K562 (cell line): Measurements from ENCODE around the gene PCAT6. TPM values are rescaled to one million over a fixed set of nuclear protein-coding genes. Genes with fewer than 3 reads are reported as not detected.

Experiments used
- ARID2 ChIP-seq: fragments of 450-650 bp; IDR thresholded peaks from 2 replicates; pipeline ENCODE4 v1.6.1; 2017; ENCODE audit warnings: antibody characterized with exemption, mild to moderate bottlenecking
- ARNT ChIP-seq, 2 experiments: fragments of 450-650 bp; IDR thresholded peaks; 2 replicates each; pipeline ENCODE4 v1.6.1; 2016; ENCODE audit warnings: mild to moderate bottlenecking in 1 of 2
- CTCF ChIP-seq, 3 experiments: IDR thresholded peaks in 2 of 3; conservative IDR thresholded peaks in 1 of 3; 2 replicates each; pipeline ENCODE4 v1.5.1; 2011 to 2012; ENCODE audit warnings: low read length in 3 of 3, mild to moderate bottlenecking in 3 of 3, control low read depth in 2 of 3, improper control_type of control experiment in 1 of 3, inconsistent platforms in 1 of 3, low read depth in 1 of 3, mixed read lengths in 1 of 3, moderate library complexity in 1 of 3; ENCODE audit not compliant: insufficient read depth in 2 of 3
- CTCFL ChIP-seq: IDR thresholded peaks from 2 replicates; pipeline ENCODE4 v1.6.1; 2011; ENCODE audit warnings: borderline replicate concordance, low read depth, mild to moderate bottlenecking, moderate library complexity, low read length; ENCODE audit not compliant: insufficient read depth, poor library complexity, severe bottlenecking
- DNMT1 ChIP-seq: fragments of 450-650 bp; IDR thresholded peaks from 2 replicates; pipeline ENCODE4 v1.6.1; 2016; ENCODE audit warnings: antibody characterized with exemption, mild to moderate bottlenecking
- EP300 ChIP-seq: IDR thresholded peaks from 2 replicates; pipeline ENCODE4 v1.6.1; 2012; ENCODE audit warnings: low read length, improper control_type of control experiment
- FIP1L1 ChIP-seq: fragments of 200-400 bp; formaldehyde crosslinking; IDR thresholded peaks from 2 replicates; pipeline ENCODE4 v1.6.1; 2018; ENCODE audit warnings: mild to moderate bottlenecking, low read depth, low read length; ENCODE audit not compliant: poor library complexity, severe bottlenecking
- HNRNPUL1 ChIP-seq: fragments of 200-400 bp; formaldehyde crosslinking; IDR thresholded peaks from 2 replicates; pipeline ENCODE4 v1.6.1; 2017; ENCODE audit warnings: low read length
- MYBL2 ChIP-seq, 2 experiments: fragments of 450-650 bp in 1 of 2; sonication (generic) in 1 of 2; formaldehyde crosslinking in 1 of 2; IDR thresholded peaks; 2 replicates each; pipeline versions ENCODE4 v1.6.1 to v1.8.1; 2017 to 2022; ENCODE audit warnings: borderline replicate concordance in 1 of 2, inconsistent platforms in 1 of 2, low read depth in 1 of 2, mild to moderate bottlenecking in 1 of 2, missing genetic modification reagents in 1 of 2, moderate library complexity in 1 of 2
- NEUROD1 ChIP-seq: fragments of 150-350 bp; IDR thresholded peaks from 2 replicates; pipeline ENCODE4 v1.6.1; 2014; ENCODE audit warnings: borderline replicate concordance, low read length, low read depth; ENCODE audit not compliant: partially characterized antibody
- NR4A1 ChIP-seq, 2 experiments: fragments of 250-450 bp in 1 of 2; fragments of 450-650 bp in 1 of 2; sonication (Bioruptor Pico) in 1 of 2; IDR thresholded peaks; 2 replicates each; pipeline versions ENCODE4 v1.4.0 to v1.6.1; 2016 to 2020; ENCODE audit warnings: mild to moderate bottlenecking in 2 of 2, missing compliant biosample characterization in 1 of 2, missing genetic modification characterization in 1 of 2, moderate library complexity in 1 of 2
- PHB2 ChIP-seq: fragments of 450-650 bp; IDR thresholded peaks from 2 replicates; pipeline ENCODE4 v1.6.1; 2017; ENCODE audit warnings: low read depth
- PHF20 ChIP-seq: fragments of 450-650 bp; IDR thresholded peaks from 2 replicates; pipeline ENCODE4 v1.6.1; 2018; ENCODE audit not compliant: partially characterized antibody
- PHF8 ChIP-seq: fragments of 200-600 bp; sonication (generic); IDR thresholded peaks from 2 replicates; pipeline ENCODE4 v1.6.1; 2012; ENCODE audit warnings: mixed run types, mild to moderate bottlenecking, inconsistent platforms, low read length, moderate library complexity, borderline replicate concordance
- RBM25 ChIP-seq: fragments of 200-400 bp; formaldehyde crosslinking; IDR thresholded peaks from 2 replicates; pipeline ENCODE4 v1.6.1; 2018; ENCODE audit warnings: low read length, low read depth, moderate library complexity; ENCODE audit not compliant: severe bottlenecking
- SETDB1 ChIP-seq: IDR thresholded peaks from one replicate; pipeline ENCODE4 v1.6.1; 2012; ENCODE audit warnings: low read length, control low read depth, inconsistent platforms
- SMAD1 ChIP-seq: fragments of 150-350 bp; IDR thresholded peaks from 2 replicates; pipeline ENCODE4 v1.6.1; 2014; ENCODE audit warnings: low read length, low read depth; ENCODE audit not compliant: partially characterized antibody
- SPI1 ChIP-seq: IDR thresholded peaks from 2 replicates; pipeline ENCODE4 v1.6.1; 2011; ENCODE audit warnings: low read depth, low read length, control low read depth, borderline replicate concordance
- SREBF1 ChIP-seq: fragments of 150-350 bp; IDR thresholded peaks from 2 replicates; pipeline ENCODE4 v1.6.1; 2014; ENCODE audit warnings: antibody characterized with exemption, low read depth, low read length, borderline replicate concordance
- SRSF1 ChIP-seq: fragments of 200-400 bp; formaldehyde crosslinking; IDR thresholded peaks from 2 replicates; pipeline ENCODE4 v1.6.1; 2017; ENCODE audit warnings: mild to moderate bottlenecking, low read depth, low read length, moderate library complexity
- TFAM ChIP-seq: fragments of 250-450 bp; sonication (Bioruptor Pico); conservative IDR thresholded peaks from 2 replicates; pipeline ENCODE4 v1.5.0; 2021; ENCODE audit warnings: mild to moderate bottlenecking, moderate library complexity
- ZBED1 ChIP-seq: IDR thresholded peaks from 2 replicates; pipeline ENCODE4 v1.6.1; 2014
- ZBTB1 ChIP-seq: sonication (generic); formaldehyde crosslinking; IDR thresholded peaks from 2 replicates; pipeline ENCODE4 v1.8.1; 2023; ENCODE audit warnings: missing genetic modification reagents, low read depth, mild to moderate bottlenecking, borderline replicate concordance
- ZNF140 ChIP-seq: fragments of 250-450 bp; sonication (Bioruptor Pico); IDR thresholded peaks from 2 replicates; pipeline ENCODE4 v1.8.0; 2021; ENCODE audit warnings: moderate library complexity, mild to moderate bottlenecking, inconsistent platforms
- polyA plus RNA-seq, 8 experiments: library from polyadenylated mRNA; depleted of rRNA in 4 of 8; stranded (reverse) in 5 of 8; unstranded in 3 of 8; fragments of >200 nt; fragmentation: Nextera tagmentation in 2 of 8; fragmentation: Illumina TruSeq in 1 of 8; extraction: Ambion mirVana in 2 of 8; extraction: Trizol in 1 of 8; gene quantifications; 2 replicates each; pipeline versions ENCODE4 v1.2.1 to v1.2.3, GENCODE V29; 2011 to 2014; ENCODE audit warnings: inconsistent platforms in 1 of 8, missing spikeins in 1 of 8
- total RNA-seq, 7 experiments: library from RNA; depleted of rRNA in 6 of 7; stranded (reverse); fragments of >200 nt in 6 of 7; fragmentation: Illumina TruSeq in 2 of 7; extraction: Trizol in 2 of 7; gene quantifications; 2 replicates each; pipeline versions ENCODE4 v1.2.1 to v1.2.3, GENCODE V29; 2011 to 2021; ENCODE audit warnings: low replicate concordance in 1 of 7

Gene PCAT6
- total and polyA plus RNA-seq, 9 of the 15 experiments (the other 6 are each of a cell fraction or from before 2014, with no cell fraction given) = 0.25 to 2.4 (median 0.54) TPM; not detected in 1

GRCh38 chr1:202805886-202806844, 4.6 kb upstream of the PCAT6 start (continued):
- TF ChIP-seq ZNF140 (CRISPR knock-in tag) = peak; percentile 82; the same call in 1 of the 2 replicates
- TF ChIP-seq CTCF (IDR thresholded peaks at IDR 0.05 in 2 of 3, conservative IDR thresholded peaks at IDR 0.05 in 1 of 3; ENCODE audit: insufficient read depth in 2 of 3, low read depth in 1 of 3, low read length in 3 of 3) = no peak
- no peak for TF ChIP-seq SRSF1
- TF ChIP-seq EP300 = no peak
- no peak for TF ChIP-seq SMAD1
- no peak for TF ChIP-seq PHF20
- no peak for TF ChIP-seq HNRNPUL1
- no peak for TF ChIP-seq ARID2
- TF ChIP-seq CTCFL = no peak
- no peak for TF ChIP-seq PHF8
- no peak for TF ChIP-seq NEUROD1
- no peak for TF ChIP-seq FIP1L1
- no peak for TF ChIP-seq DNMT1
- TF ChIP-seq ARNT (IDR thresholded peaks at IDR 0.05) = no peak
- no peak for TF ChIP-seq ZBED1
- TF ChIP-seq SPI1 = no peak
- no peak; the same call in 1 of the 2 replicates for TF ChIP-seq ZBTB1 (CRISPR knock-in tag)
- TF ChIP-seq RBM25 = no peak
- TF ChIP-seq NR4A1 (CRISPR knock-in tag; IDR thresholded peaks at IDR 0.05) = peak; percentile 73; the same call in 1 of the 2 replicates
- peak; percentile 99 for TF ChIP-seq NR4A1 (tag; IDR thresholded peaks at IDR 0.05)
- no peak for TF ChIP-seq SREBF1
- TF ChIP-seq TFAM (CRISPR knock-in tag) = no peak
- TF ChIP-seq PHB2 = no peak
- TF ChIP-seq SETDB1 = no peak
- TF ChIP-seq MYBL2 (IDR thresholded peaks at IDR 0.05; ENCODE audit: low read depth) = no peak
- TF ChIP-seq MYBL2 (CRISPR knock-in tag; IDR thresholded peaks at IDR 0.05; ENCODE audit: borderline replicate concordance) = no peak
